Measurements from ENCODE around the gene IFT43. TPM values are rescaled to one million over a fixed set of nuclear protein-coding genes. Genes with fewer than 3 reads are reported as not detected.
A peak's percentile ranks its signal among the peaks of the same experiment; 100 is the strongest.

The IFT43 gene
- polyA plus RNA-seq, 1 of the 3 experiments (the other 2 are of a cell fraction), result 78.8 TPM

GRCh38 chr14:76115010-76115422 lies 129.5 kb downstream of the IFT43 start:
- Histone ChIP-seq H3K9me2 (no peaks in the 10 kb centered on the region), H3K4me2 (no peak overlapping the region), H3K27ac (ENCODE audit: low read depth in 2 of 2, low read length in 1 of 2) (no peak overlapping the region), H3K4me3 (ENCODE audit: low read depth in 2 of 2, low read length in 1 of 2) (no peak overlapping the region), H2AFZ (ENCODE audit: low read depth) (no peak overlapping the region), H3K79me2 (ENCODE audit: insufficient read depth) (no peaks in the 10 kb centered on the region), H3K27me3 (ENCODE audit: insufficient read depth) (peaks cover 8% of the 10 kb centered on the region; the same call in 1 of the 2 replicates), H3K4me1 (ENCODE audit: control insufficient read depth in 1 of 2, insufficient read depth in 2 of 2, low read depth in 1 of 2, low read length in 1 of 2) (peaks cover 0 to 13% of the 10 kb centered on the region in 2 experiments; a peak in 2 of 4 replicates), H4K20me1 (ENCODE audit: insufficient read depth) (no peaks in the 10 kb centered on the region), H3F3A (replicated peaks; ENCODE audit: insufficient read depth) (no peaks in the 10 kb centered on the region), H3K9me3 (no peaks in the 10 kb centered on the region), H3K9ac (no peak overlapping the region), H3K36me3 (replicated peaks in 1 of 2; ENCODE audit: control insufficient read depth in 1 of 2, insufficient read depth in 2 of 2, low read length in 1 of 2) (no peaks in the 10 kb centered on the region)
- ChIA-PET CTCF (interaction anchor here (0.6 to 2.5 kb wide), 6 partner anchors 63 to 533 kb away, joined by 3 to 11 read pairs (median 4); no protein-coding TSS in a partner anchor), POLR2A (interaction anchor here (0.6 kb wide), 1 partner anchor 374 kb away, joined by 3 read pairs; no protein-coding TSS in a partner anchor)
- no peak for DNase-seq
- TF ChIP-seq ELF1 (IDR thresholded peaks at IDR 0.05) (no peak), RAD21 (IDR thresholded peaks at IDR 0.05; ENCODE audit: low read length) (0 out of 2 replicates have a peak, but pooled peaks have one; percentile 25)
- TF ChIP-seq, protein P1, sequence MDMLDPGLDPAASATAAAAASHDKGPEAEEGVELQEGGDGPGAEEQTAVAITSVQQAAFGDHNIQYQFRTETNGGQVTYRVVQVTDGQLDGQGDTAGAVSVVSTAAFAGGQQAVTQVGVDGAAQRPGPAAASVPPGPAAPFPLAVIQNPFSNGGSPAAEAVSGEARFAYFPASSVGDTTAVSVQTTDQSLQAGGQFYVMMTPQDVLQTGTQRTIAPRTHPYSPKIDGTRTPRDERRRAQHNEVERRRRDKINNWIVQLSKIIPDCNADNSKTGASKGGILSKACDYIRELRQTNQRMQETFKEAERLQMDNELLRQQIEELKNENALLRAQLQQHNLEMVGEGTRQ (IDR thresholded peaks at IDR 0.05; ENCODE audit: borderline replicate concordance, low read depth, low read length), result no peak
- WGBS (ENCODE audit: low lambda C conversion rate), result 27% methylated on average over 2 of the region's 2 CpGs

DNA sequence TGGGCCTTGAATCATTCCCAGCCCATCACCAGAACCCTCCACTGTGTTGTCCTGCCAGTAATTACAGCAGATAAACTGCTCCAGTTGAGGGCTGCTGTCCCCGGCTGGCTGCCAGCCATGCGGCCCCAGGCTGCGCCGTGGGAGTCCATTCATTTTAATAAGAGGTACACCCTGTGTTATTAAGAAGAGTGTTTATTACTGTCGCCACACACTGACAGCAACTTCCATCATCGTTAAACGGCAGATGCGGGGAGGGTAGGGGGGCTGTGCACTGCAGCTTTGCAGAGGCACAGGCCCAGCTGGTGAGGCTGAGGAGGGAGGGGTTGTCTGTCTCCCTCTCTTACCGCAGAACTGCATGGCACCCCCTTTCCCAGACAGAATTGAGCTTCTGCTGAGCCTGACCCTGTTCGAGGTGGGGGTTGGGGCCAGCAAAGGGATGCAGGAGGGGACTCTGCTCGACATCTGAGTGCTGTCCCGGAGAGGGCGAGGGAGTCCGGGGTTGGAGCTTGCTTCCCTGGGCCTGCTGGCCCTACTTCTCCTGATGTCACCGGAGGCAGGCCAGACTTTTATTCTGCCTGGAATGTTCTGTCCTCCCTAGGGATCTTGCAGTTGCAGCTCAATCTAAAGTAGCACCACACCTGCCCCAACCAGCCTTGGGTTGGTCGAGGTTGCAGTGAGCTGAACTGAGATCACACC lies 132.4 kb downstream of the IFT43 start:
- no peaks in the 10 kb centered on the region for H3K79me2 ChIP-seq (ENCODE audit: insufficient read depth)
- no peak overlapping the region for H3K9ac ChIP-seq
- no peak overlapping the region for H3K27ac ChIP-seq (ENCODE audit: low read depth in 2 of 2, low read length in 1 of 2)
- POLR2A ChIA-PET, result no interaction called here
- H3K4me1 ChIP-seq (ENCODE audit: control insufficient read depth in 1 of 2, insufficient read depth in 2 of 2, low read depth in 1 of 2, low read length in 1 of 2), result peaks cover 0 to 13% of the 10 kb centered on the region in 2 experiments; a peak in 2 of 4 replicates
- no peaks in the 10 kb centered on the region for H4K20me1 ChIP-seq (ENCODE audit: insufficient read depth)
- no peak overlapping the region for H3K4me2 ChIP-seq
- no peaks in the 10 kb centered on the region for H3K36me3 ChIP-seq (replicated peaks in 1 of 2; ENCODE audit: control insufficient read depth in 1 of 2, insufficient read depth in 2 of 2, low read length in 1 of 2)
- WGBS (ENCODE audit: low lambda C conversion rate), result 16% methylated on average over 11 of the region's 16 CpGs
- peaks cover 8% of the 10 kb centered on the region; the same call in 1 of the 2 replicates for H3K27me3 ChIP-seq (ENCODE audit: insufficient read depth)
- no peaks in the 10 kb centered on the region for H3K9me3 ChIP-seq
- H2AFZ ChIP-seq (ENCODE audit: low read depth), result no peak overlapping the region
- H3F3A ChIP-seq (replicated peaks; ENCODE audit: insufficient read depth), result no peaks in the 10 kb centered on the region
- no peak overlapping the region for H3K4me3 ChIP-seq (ENCODE audit: low read depth in 2 of 2, low read length in 1 of 2)
- CTCF ChIA-PET, result interaction anchor here (1.0 to 1.9 kb wide), 3 partner anchors 17 to 235 kb away, joined by 5 to 10 read pairs (median 7); no protein-coding TSS in a partner anchor
- DNase-seq, result peak; percentile 79
- H3K9me2 ChIP-seq, result no peaks in the 10 kb centered on the region
- TF ChIP-seq ELF1 (IDR thresholded peaks at IDR 0.05), result no peak
- peak; percentile 77 for TF ChIP-seq GATA2 (CRISPR knock-in tag; IDR thresholded peaks at IDR 0.05)
- TF ChIP-seq, protein P2, sequence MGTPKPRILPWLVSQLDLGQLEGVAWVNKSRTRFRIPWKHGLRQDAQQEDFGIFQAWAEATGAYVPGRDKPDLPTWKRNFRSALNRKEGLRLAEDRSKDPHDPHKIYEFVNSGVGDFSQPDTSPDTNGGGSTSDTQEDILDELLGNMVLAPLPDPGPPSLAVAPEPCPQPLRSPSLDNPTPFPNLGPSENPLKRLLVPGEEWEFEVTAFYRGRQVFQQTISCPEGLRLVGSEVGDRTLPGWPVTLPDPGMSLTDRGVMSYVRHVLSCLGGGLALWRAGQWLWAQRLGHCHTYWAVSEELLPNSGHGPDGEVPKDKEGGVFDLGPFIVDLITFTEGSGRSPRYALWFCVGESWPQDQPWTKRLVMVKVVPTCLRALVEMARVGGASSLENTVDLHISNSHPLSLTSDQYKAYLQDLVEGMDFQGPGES (IDR thresholded peaks at IDR 0.05; ENCODE audit: low read depth, low read length), result no peak
- TF ChIP-seq FOXM1 (IDR thresholded peaks at IDR 0.05; ENCODE audit: low read depth), result no peak
- no peak for TF ChIP-seq SMC3 (IDR thresholded peaks at IDR 0.05; ENCODE audit: low read depth, low read length)
- peak; percentile 75; the same call in 1 of the 2 replicates for TF ChIP-seq FOXJ3 (CRISPR knock-in tag; IDR thresholded peaks at IDR 0.05)
- peak; percentile 30 for TF ChIP-seq CHD2 (IDR thresholded peaks at IDR 0.05; ENCODE audit: low read length, partially characterized antibody)
- TF ChIP-seq, protein P3, sequence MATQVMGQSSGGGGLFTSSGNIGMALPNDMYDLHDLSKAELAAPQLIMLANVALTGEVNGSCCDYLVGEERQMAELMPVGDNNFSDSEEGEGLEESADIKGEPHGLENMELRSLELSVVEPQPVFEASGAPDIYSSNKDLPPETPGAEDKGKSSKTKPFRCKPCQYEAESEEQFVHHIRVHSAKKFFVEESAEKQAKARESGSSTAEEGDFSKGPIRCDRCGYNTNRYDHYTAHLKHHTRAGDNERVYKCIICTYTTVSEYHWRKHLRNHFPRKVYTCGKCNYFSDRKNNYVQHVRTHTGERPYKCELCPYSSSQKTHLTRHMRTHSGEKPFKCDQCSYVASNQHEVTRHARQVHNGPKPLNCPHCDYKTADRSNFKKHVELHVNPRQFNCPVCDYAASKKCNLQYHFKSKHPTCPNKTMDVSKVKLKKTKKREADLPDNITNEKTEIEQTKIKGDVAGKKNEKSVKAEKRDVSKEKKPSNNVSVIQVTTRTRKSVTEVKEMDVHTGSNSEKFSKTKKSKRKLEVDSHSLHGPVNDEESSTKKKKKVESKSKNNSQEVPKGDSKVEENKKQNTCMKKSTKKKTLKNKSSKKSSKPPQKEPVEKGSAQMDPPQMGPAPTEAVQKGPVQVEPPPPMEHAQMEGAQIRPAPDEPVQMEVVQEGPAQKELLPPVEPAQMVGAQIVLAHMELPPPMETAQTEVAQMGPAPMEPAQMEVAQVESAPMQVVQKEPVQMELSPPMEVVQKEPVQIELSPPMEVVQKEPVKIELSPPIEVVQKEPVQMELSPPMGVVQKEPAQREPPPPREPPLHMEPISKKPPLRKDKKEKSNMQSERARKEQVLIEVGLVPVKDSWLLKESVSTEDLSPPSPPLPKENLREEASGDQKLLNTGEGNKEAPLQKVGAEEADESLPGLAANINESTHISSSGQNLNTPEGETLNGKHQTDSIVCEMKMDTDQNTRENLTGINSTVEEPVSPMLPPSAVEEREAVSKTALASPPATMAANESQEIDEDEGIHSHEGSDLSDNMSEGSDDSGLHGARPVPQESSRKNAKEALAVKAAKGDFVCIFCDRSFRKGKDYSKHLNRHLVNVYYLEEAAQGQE (IDR thresholded peaks at IDR 0.05; ENCODE audit: low read depth, low read length), result no peak
- TF ChIP-seq FOSL2 (IDR thresholded peaks at IDR 0.05; ENCODE audit: borderline replicate concordance, low read depth), result no peak
- TF ChIP-seq, protein P1 (IDR thresholded peaks at IDR 0.05; ENCODE audit: borderline replicate concordance, low read depth, low read length), result no peak
- TF ChIP-seq YY1 (IDR thresholded peaks at IDR 0.05; ENCODE audit: low read depth), result no peak
- no peak for TF ChIP-seq TEAD4 (IDR thresholded peaks at IDR 0.05; ENCODE audit: borderline replicate concordance, insufficient read depth)
- no peak for TF ChIP-seq GABPA (IDR thresholded peaks at IDR 0.05; ENCODE audit: low read depth)
- 0 out of 2 replicates have a peak, but pooled peaks have one; percentile 29 for TF ChIP-seq MXI1 (IDR thresholded peaks at IDR 0.05; ENCODE audit: low read depth, low read length)
- peak; percentile 82; the same call in 1 of the 2 replicates for TF ChIP-seq RCOR1 (IDR thresholded peaks at IDR 0.05; ENCODE audit: low read length)
- no peak for TF ChIP-seq USF1 (IDR thresholded peaks at IDR 0.05; ENCODE audit: borderline replicate concordance, low read depth)

All from SK-N-SH (cell line).